D721Med (cell line): ENCODE measurements around the gene TRIM63.

Experiments
- DNase-seq: peaks from one replicate; pipeline ENCODE4 v3.0.0; 2011; ENCODE audit warnings: low spot score; ENCODE audit not compliant: insufficient read length
- FAIRE-seq: peaks from 2 replicates; lab custom pipeline; 2011; peaks lifted over from hg19 to GRCh38; lab: Jason Lieb, UNC
- TF ChIP-seq, protein P1 (sequence below): IDR thresholded peaks from 2 replicates; pipeline ENCODE4 v1.5.1; 2012; ENCODE audit warnings: mild to moderate bottlenecking, control low read depth; ENCODE audit not compliant: insufficient read depth; ENCODE audit errors: missing control alignments

TRIM63 gene

DNA sequence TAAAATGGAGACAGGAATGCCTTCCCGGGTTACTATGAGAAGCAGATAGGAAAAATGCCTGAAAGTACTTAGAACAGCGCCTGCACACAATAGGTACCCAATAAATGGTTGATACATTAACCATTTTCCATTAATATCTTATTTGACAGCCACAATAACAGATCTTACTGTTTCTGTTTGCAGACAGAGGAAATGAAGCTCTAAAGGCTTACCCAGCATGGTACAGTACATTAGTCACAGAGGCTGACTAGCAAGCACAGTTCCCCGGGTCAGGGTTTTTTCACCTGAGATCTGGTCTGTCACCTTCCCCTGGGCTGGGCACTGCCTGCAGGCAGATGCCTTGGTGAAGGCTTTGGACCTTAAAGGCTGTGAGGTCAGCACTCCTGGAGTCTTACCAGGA is 2.9 kb downstream of the TRIM63 start:
- TF ChIP-seq, protein P1, sequence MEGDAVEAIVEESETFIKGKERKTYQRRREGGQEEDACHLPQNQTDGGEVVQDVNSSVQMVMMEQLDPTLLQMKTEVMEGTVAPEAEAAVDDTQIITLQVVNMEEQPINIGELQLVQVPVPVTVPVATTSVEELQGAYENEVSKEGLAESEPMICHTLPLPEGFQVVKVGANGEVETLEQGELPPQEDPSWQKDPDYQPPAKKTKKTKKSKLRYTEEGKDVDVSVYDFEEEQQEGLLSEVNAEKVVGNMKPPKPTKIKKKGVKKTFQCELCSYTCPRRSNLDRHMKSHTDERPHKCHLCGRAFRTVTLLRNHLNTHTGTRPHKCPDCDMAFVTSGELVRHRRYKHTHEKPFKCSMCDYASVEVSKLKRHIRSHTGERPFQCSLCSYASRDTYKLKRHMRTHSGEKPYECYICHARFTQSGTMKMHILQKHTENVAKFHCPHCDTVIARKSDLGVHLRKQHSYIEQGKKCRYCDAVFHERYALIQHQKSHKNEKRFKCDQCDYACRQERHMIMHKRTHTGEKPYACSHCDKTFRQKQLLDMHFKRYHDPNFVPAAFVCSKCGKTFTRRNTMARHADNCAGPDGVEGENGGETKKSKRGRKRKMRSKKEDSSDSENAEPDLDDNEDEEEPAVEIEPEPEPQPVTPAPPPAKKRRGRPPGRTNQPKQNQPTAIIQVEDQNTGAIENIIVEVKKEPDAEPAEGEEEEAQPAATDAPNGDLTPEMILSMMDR, result no peak
- no peak for FAIRE-seq

DNA sequence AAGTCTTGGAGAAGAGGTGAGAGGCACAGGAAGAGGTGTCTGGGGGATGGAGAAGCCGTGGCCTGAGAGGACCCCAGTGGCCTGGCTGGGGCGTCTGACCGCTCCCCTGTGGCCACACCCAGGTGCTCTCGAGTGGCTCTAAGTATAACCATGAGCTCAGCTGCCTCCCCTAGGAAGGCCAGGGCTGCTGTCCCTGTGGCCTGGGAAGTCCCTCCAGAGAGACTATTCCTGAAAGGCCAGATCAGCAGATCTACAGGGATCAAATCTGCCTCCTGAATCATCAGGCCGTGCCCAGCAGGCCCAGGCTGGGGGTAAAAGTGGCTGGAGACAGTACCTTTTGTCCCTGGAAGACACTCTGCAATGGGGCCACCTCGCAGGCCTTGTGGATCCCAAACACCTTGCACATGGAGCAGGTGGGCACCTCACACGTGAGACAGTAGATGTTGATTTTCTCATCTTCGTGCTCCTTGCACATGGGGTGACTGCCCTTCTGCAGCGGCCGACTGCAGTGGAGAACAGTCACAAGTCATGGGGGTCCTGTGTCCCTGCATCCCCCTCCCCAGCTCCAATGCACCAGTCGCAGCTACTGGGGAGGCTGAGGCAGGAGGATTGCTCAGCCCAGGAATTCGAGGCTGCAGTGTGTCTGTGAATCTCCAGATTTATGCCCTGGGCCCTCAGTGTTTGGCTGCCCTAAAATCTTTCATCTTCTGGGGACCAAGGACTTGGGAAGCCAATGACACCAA is 6.4 kb downstream of the TRIM63 start:
- FAIRE-seq (no peak), DNase-seq (no peak)
- TF ChIP-seq, protein P1, result no peak

More for the DNA sequence above, 2.9 kb downstream of the TRIM63 start:
- no peak for DNase-seq

DNA sequence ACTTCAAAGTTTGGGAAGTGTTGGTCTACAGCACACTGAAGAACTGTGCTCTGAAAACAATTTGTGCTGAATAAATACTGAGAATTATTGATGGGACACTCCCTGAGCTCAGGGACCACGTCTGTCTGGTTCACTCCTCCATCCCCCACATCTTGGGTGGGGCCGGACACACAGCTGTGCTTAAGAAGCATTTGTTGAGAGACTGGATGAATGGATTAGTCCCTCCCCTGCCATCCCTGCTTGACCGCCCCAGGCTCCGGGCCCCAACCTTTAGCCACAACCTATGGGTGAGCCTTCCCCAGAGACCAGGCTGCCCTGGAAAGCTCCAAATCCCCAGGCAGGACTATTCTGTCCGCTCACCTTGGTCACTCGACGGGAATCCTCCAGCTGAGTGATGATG is 7.5 kb downstream of the TRIM63 start:
- DNase-seq (no peak), FAIRE-seq (no peak)
- TF ChIP-seq, protein P1, result no peak

DNA sequence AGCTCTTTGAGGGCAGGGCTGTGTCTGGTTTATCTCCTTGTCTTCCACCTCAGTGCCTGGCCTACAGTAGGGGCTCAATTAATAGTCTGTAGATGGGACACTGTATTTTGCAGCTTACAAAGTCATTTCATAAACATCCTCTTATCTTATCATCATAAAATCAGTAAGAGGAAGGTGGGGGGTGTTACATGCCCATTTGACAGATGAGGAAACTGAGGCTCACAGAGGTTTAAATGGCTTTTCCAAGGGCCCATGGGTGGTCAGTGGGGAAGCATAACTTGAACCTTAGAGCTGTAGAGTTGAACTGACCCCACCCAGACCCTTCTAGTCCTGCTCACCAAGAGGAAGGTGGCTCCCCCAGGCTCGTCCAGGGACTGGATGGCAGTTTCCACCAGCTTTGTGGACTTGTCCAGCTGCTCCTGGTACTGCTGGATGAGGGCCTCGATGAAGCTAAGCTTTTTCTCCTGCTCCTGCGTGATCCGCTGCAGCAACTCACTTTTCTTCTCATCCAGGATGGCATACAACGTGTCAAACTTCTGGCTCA is 9.3 kb downstream of the TRIM63 start:
- no peak for FAIRE-seq
- TF ChIP-seq, protein P1, result no peak
- DNase-seq, result no peak

DNA sequence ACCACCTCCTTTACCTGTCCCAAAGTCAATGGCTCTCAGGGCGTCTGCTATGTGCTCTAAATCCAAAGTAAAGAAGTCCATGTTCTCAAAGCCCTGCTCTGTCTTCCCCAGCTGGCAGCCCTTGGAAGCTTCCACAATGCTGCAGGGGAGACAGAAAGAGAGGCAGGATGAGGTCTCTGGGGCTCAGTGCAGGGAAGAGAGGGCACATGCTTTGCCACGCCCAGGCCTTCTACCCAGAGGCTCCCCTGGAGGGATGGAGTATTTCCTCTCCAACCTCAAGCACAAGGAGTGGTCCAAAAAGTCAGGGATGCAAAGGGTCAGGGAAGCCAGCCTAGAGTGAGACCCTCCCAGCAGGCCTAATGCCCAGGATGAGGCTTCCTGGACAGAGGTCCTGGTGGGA is 10.2 kb downstream of the TRIM63 start:
- TF ChIP-seq, protein P1, result no peak
- no peak for DNase-seq
- no peak for FAIRE-seq

DNA sequence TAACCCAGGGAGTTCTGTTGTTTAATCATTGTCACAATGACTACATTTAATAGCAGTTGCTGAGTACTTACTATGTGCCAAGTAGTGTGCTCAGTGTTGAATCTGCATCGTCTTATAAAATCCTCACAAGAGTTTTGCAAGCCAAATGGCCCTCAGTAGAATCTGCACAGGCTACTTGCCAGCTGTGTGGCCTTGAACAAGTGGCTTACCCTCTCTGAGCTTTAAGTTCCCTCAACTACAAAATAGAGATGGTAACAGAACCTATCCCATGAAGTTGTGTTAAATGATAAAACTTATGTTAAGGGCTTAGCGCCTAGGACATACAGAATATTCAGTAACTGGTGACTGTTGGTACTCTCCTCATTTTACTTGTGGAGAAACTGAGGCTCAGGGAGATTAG is 12.4 kb downstream of the TRIM63 start:
- no peak for DNase-seq
- TF ChIP-seq, protein P1, result no peak
- FAIRE-seq, result no peak
